GM13976 (cell line): Measurements from ENCODE around the gene NUP188.
A peak's percentile ranks its signal among the peaks of the same experiment; 100 is the strongest.

Experiments used
- DNase-seq: peaks from one replicate; pipeline ENCODE4 v3.0.0; 2012; ENCODE audit warnings: low spot score
- CTCF ChIP-seq: IDR thresholded peaks from 2 replicates; pipeline ENCODE4 v1.5.1; 2012; ENCODE audit warnings: borderline replicate concordance, mild to moderate bottlenecking; ENCODE audit not compliant: insufficient read depth; ENCODE audit errors: extremely low read depth, missing control alignments, control extremely low read depth
- in situ Hi-C: fragments of 300-500 bp; cut with MboI; formaldehyde crosslinking; loops from one replicate; pipeline ENCODE4 v1.12.0; 2022; ENCODE audit warnings: low sequenced_read_pairs, mixed read lengths, inconsistent platforms; ENCODE audit not compliant: unreplicated experiment

NUP188 gene

GRCh38 chr9:129007035-129007765 lies 59.7 kb downstream of the NUP188 start:
- no peak for TF ChIP-seq CTCF
- no peak for DNase-seq
- in situ Hi-C loops = no loop called here

- TF ChIP-seq CTCF = no peak
- peak; percentile 32 for DNase-seq
- in situ Hi-C loops = no loop called here
These were observed 60.4 kb downstream of the NUP188 start for GRCh38 chr9:129007766-129008468.

- DNase-seq = no peak
- no peak for TF ChIP-seq CTCF
- in situ Hi-C loops = no loop called here
These were observed 61.0 kb downstream of the NUP188 start for GRCh38 chr9:129008469-129008965.

GRCh38 chr9:129008986-129009583 lies 61.6 kb downstream of the NUP188 start:
- TF ChIP-seq CTCF = no peak
- in situ Hi-C loops = no loop called here
- DNase-seq = peak; percentile 28

GRCh38 chr9:129009584-129010141 lies 62.2 kb downstream of the NUP188 start:
- TF ChIP-seq CTCF = no peak
- peak; percentile 21 for DNase-seq
- in situ Hi-C loops = no loop called here

- DNase-seq = peak; percentile 35
- no peak for TF ChIP-seq CTCF
- in situ Hi-C loops = no loop called here
These were observed 62.9 kb downstream of the NUP188 start for GRCh38 chr9:129010267-129010975.
